Endodermal cell (in vitro differentiated cells): ENCODE data around the gene UBE2I. TPM values are rescaled to one million over a fixed set of nuclear protein-coding genes. Genes with fewer than 3 reads are reported as not detected.
A peak's percentile ranks its signal among the peaks of the same experiment; 100 is the strongest.

ENCODE experiments used
- DNase-seq: peaks from one replicate; pipeline ENCODE4 v3.0.0-alpha.2; 2017
- H3K27ac ChIP-seq: 2 replicates; pipeline ENCODE4 v1.5.1; 2013; ENCODE audit warnings: mild to moderate bottlenecking, low read depth, low read length, moderate library complexity
- H3K27me3 ChIP-seq: 2 replicates; pipeline ENCODE4 v1.6.1; 2013; ENCODE audit warnings: mild to moderate bottlenecking, low read length, moderate library complexity; ENCODE audit not compliant: insufficient read depth, control insufficient read depth, poor library complexity, severe bottlenecking
- H3K36me3 ChIP-seq: 2 replicates; pipeline ENCODE4 v1.7.0; 2013; ENCODE audit warnings: mild to moderate bottlenecking, low read length, moderate library complexity; ENCODE audit not compliant: control insufficient read depth, insufficient read depth
- H3K4me1 ChIP-seq: one replicate; pipeline ENCODE4 v1.7.0; 2013; ENCODE audit warnings: low read length; ENCODE audit not compliant: control insufficient read depth, insufficient read depth
- H3K4me3 ChIP-seq: 2 replicates; pipeline ENCODE4 v1.5.1; 2013; ENCODE audit warnings: mild to moderate bottlenecking, low read length, moderate library complexity
- H3K9ac ChIP-seq: 2 replicates; pipeline ENCODE4 v1.6.1; 2013; ENCODE audit warnings: mild to moderate bottlenecking, low read length, moderate library complexity; ENCODE audit not compliant: poor library complexity, severe bottlenecking; ENCODE audit errors: extremely low read depth
- H3K9me3 ChIP-seq: 2 replicates; pipeline ENCODE4 v1.6.1; 2013; ENCODE audit warnings: mild to moderate bottlenecking, low read length, moderate library complexity; ENCODE audit not compliant: control insufficient read depth
- H3K27ac Mint-ChIP-seq: 2 replicates; pipeline ENCODE4 v1.8.0; 2020; ENCODE audit warnings: mixed read lengths
- H3K27me3 Mint-ChIP-seq: 2 replicates; pipeline ENCODE4 v1.8.0; 2021; ENCODE audit warnings: mild to moderate bottlenecking, mixed read lengths; ENCODE audit not compliant: insufficient read depth
- H3K36me3 Mint-ChIP-seq: 2 replicates; pipeline ENCODE4 v1.8.0; 2020; ENCODE audit warnings: low read depth, mixed read lengths
- H3K4me1 Mint-ChIP-seq: 2 replicates; pipeline ENCODE4 v1.8.0; 2020; ENCODE audit warnings: mixed read lengths
- H3K4me3 Mint-ChIP-seq: 2 replicates; pipeline ENCODE4 v1.8.0; 2020; ENCODE audit warnings: mild to moderate bottlenecking, moderate library complexity, mixed read lengths
- H3K9me3 Mint-ChIP-seq: 2 replicates; pipeline ENCODE4 v1.8.0; 2020; ENCODE audit warnings: mild to moderate bottlenecking, mixed read lengths
- WGBS, 2 experiments: methylation state at CpG; one replicate each; pipeline versions ENCODE4 v1.1.5 to v1.1.7; 2013; ENCODE audit warnings: missing lambda C conversion rate in 2 of 2, mixed read lengths in 1 of 2; ENCODE audit not compliant: insufficient coverage in 1 of 2, insufficient read length in 1 of 2; 5-methylcytosine and 5-hydroxymethylcytosine counted together
- total RNA-seq, 2 donors: library from RNA; stranded (reverse); fragmentation: NEBNext Ultra II Directional in 1 of 2; extraction: Animal tissue kit (Norgen Biotek cat#: 25700) in 1 of 2; gene quantifications; 2 replicates in 1 of 2; 3 replicates in 1 of 2; pipeline ENCODE4 v1.2.1, GENCODE V29; 2021
- TF ChIP-seq, protein P1 (sequence below): fragments of 200-600 bp; sonication (generic); conservative IDR thresholded peaks from 2 replicates; pipeline ENCODE4 v1.5.0; 2021; ENCODE audit warnings: antibody characterized with exemption, mild to moderate bottlenecking

UBE2I gene
- total RNA-seq, 2 donors from 2014 or later = 250 to 294 TPM

- H3K36me3 Mint-ChIP-seq = no peaks in the 10 kb centered on the region
- peaks cover 25% of the 10 kb centered on the region for H3K4me1 Mint-ChIP-seq
- no peaks in the 10 kb centered on the region for H3K36me3 ChIP-seq
- no peaks in the 10 kb centered on the region for H3K4me1 ChIP-seq
- WGBS, 2 experiments = 89% methylated on average over 5 to 6 of the region's 6 CpGs
- H3K27me3 Mint-ChIP-seq = peaks cover 5% of the 10 kb centered on the region
- H3K27ac Mint-ChIP-seq = peak overlapping the region; percentile 13
- H3K9me3 ChIP-seq = no peaks in the 10 kb centered on the region
- H3K9ac ChIP-seq = no peak overlapping the region
- TF ChIP-seq, protein P1, sequence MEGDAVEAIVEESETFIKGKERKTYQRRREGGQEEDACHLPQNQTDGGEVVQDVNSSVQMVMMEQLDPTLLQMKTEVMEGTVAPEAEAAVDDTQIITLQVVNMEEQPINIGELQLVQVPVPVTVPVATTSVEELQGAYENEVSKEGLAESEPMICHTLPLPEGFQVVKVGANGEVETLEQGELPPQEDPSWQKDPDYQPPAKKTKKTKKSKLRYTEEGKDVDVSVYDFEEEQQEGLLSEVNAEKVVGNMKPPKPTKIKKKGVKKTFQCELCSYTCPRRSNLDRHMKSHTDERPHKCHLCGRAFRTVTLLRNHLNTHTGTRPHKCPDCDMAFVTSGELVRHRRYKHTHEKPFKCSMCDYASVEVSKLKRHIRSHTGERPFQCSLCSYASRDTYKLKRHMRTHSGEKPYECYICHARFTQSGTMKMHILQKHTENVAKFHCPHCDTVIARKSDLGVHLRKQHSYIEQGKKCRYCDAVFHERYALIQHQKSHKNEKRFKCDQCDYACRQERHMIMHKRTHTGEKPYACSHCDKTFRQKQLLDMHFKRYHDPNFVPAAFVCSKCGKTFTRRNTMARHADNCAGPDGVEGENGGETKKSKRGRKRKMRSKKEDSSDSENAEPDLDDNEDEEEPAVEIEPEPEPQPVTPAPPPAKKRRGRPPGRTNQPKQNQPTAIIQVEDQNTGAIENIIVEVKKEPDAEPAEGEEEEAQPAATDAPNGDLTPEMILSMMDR = no peak
- no peaks in the 10 kb centered on the region for H3K27me3 ChIP-seq
- no peak overlapping the region for H3K4me3 Mint-ChIP-seq
- no peak for DNase-seq
- no peaks in the 10 kb centered on the region for H3K9me3 Mint-ChIP-seq
- H3K27ac ChIP-seq = no peak overlapping the region
- H3K4me3 ChIP-seq = no peak overlapping the region
Measured at GRCh38 chr16:1297018-1297696, 12.3 kb upstream of the UBE2I start.

- H3K27ac ChIP-seq = no peak overlapping the region
- TF ChIP-seq, protein P1 = no peak
- Mint-ChIP-seq H3K27ac (no peak overlapping the region), H3K9me3 (no peaks in the 10 kb centered on the region), H3K4me1 (peaks cover 25% of the 10 kb centered on the region), H3K36me3 (no peaks in the 10 kb centered on the region), H3K27me3 (peaks cover 5% of the 10 kb centered on the region), H3K4me3 (no peak overlapping the region)
- no peaks in the 10 kb centered on the region for H3K27me3 ChIP-seq
- WGBS, 2 experiments = 91 to 96% methylated on average over 14 of the region's 14 CpGs
- H3K4me1 ChIP-seq = no peaks in the 10 kb centered on the region
- no peak overlapping the region for H3K9ac ChIP-seq
- DNase-seq = no peak
- H3K9me3 ChIP-seq = no peaks in the 10 kb centered on the region
- H3K4me3 ChIP-seq = no peak overlapping the region
- H3K36me3 ChIP-seq = no peaks in the 10 kb centered on the region
Measured at GRCh38 chr16:1298406-1298805, 11.0 kb upstream of the UBE2I start.

DNA sequence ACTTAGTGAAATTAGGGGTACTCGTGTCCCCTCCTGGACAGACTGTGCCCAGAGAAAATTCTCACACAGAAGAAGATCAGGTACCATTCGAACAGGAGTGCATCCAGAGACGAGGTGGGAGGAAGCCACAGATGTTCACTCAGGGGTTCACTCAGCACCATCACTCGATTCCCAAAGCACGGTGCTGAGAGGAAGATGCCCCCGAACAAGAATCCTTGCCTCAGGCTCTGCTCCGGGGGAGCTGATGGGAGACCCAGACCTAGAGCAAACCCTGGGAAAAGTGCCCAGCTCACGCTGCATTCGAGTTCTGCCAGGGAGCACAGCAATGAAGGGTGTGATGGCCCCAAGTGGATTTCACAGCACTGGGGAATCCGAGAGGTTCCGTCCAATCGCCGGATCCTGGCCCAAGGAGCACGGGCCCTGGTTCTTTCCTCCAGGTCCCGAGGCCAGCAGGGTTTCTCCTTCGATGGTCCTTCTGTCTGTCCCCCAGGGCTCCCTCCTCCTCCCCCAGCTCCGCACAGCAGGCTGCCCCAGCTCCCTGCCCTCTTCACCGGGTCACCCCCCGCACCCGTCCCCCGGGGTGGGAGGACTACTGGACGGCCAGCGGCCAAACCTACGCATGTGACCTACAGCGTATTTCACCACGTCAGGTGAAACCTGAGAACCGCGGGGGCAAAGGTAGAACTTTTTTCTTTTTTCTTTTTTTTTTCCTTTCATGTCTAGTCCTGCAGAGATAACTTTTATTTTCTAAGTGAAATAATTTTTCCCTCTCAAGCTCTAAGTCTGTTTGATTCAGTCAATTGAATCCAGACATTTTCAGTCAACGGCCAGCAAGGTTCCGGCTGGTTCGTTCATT is 10.2 kb upstream of the UBE2I start:
- WGBS, 2 experiments = 87 to 89% methylated on average over 23 to 31 of the region's 31 CpGs
- Mint-ChIP-seq H3K27ac (no peak overlapping the region), H3K9me3 (no peaks in the 10 kb centered on the region), H3K27me3 (peaks cover 5% of the 10 kb centered on the region), H3K4me1 (peaks cover 21% of the 10 kb centered on the region), H3K4me3 (no peak overlapping the region), H3K36me3 (no peaks in the 10 kb centered on the region)
- no peaks in the 10 kb centered on the region for H3K4me1 ChIP-seq
- no peaks in the 10 kb centered on the region for H3K9me3 ChIP-seq
- H3K27ac ChIP-seq = no peak overlapping the region
- H3K4me3 ChIP-seq = no peak overlapping the region
- no peaks in the 10 kb centered on the region for H3K36me3 ChIP-seq
- no peak for DNase-seq
- TF ChIP-seq, protein P1 = no peak
- H3K27me3 ChIP-seq = no peaks in the 10 kb centered on the region
- no peak overlapping the region for H3K9ac ChIP-seq
